GM19438 (cell line): Measurements from ENCODE around the gene DOCK1.

Experiments used
- ATAC-seq: cut with Tn5 transposase; IDR thresholded peaks from one replicate; pipeline ENCODE4 v1.9.1; 2021; ENCODE audit warnings: low read depth; ENCODE audit not compliant: unreplicated experiment

Gene DOCK1

DNA sequence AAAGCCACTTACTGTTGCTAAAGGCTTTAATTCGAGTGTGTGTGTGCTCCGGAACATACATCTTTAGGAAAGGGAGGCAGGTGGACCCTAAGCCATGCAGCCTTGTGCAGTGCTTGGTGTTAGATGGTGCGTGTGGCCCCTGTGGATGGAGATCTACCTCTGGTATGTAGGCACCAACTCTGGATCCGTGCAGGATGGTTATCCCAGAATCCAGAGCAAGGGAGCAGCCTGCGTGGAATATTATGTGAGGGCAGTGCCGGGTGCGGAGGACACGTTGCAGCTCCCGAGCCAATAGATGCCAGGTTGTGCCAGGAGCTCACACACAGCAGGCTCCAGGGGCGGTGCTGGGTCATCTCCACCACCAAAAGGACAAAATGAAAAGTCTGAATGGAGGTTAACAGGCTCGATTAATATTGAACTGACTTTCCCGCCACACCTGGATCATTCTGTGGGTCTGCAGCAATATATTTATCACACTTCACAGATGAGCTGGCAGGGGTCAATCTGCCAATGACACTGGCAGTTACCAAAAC, 500.9 kb downstream of the DOCK1 start:
- ATAC-seq, result no peak

DNA sequence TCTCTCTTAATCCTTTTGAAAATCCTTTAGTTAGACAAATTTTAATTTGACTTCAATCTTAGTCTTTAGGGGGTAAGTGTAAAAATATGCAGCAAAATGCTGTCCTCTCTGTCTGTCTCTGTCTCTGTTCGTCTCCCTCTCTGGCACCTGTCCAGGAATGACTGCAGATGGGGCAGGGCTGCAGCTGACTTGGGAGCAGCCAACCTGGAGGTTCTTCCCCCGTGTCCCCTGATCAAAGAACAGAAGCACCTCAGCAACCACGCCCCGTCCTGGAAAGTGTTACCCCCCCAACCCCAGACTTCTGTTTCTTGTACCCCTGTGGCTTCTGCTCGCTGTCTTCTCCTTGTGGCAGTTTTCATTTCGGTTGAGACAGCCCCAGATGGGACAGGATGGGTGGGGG, 502.3 kb downstream of the DOCK1 start:
- no peak for ATAC-seq

DNA sequence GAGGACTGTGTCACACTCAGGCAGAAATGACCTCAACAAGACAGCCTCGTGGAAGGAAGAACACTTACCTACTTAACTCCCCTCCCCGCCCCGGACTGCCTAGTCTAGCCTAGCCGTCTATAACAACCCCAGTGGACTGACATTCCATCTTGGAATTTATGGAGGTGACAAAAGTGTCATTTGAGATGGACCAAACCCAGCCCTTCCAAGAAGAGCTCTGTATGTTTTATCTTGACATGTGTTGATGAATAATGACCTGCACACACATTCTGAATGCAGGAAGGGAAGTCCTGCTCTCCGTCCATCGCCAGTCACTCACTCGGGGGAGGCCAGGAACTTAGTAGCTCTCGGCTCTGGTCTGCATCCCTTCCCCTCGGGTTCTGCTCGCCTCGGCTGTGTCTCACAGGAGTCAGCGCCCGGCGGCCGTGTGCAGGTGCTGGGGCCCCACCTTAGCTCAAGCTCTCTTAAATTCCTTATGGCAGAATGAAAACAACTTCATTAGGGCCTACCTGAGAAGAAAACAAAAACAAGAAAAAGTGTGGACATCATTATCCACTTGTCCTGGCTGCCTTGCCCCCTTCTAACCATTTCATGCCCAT, 503.0 kb downstream of the DOCK1 start:
- ATAC-seq, result no peak

DNA sequence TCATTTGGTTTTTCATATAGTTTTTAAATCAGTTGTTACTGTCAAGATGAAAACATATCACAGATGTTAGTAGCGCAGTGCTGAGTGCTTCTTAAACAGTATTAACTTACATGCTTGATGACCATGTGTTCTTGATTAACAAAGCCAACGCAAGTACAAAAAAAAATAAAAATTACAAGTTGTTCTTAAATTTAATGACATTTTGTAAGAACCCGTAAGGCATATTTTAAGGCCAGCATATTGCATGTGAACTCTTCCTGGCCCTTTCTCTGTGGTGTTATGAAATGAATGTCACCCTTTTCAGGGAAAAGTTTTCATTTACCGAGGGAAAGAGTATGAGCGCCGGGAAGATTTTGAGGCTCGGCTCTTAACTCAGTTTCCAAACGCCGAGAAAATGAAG, 503.5 kb downstream of the DOCK1 start:
- no peak for ATAC-seq

DNA sequence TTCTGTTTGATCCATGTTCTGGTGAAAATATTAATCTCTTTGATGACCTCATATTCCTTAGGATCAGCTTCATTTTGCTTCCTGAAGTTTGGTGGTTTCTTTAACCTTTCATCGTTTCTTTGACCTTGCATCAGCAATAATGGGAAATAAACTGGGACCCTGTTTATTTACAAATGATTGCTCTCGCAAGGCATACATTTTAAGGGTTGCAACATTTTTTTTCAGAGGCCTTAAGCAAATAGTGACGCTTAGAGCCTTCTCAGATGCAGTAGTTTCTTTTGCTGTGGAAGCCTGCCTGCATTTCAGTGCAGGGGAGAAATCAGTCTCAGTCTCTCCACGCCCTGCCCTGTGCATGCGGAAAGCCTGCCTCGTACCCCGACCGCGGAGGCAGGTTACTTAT, 504.8 kb downstream of the DOCK1 start:
- no peak for ATAC-seq

DNA sequence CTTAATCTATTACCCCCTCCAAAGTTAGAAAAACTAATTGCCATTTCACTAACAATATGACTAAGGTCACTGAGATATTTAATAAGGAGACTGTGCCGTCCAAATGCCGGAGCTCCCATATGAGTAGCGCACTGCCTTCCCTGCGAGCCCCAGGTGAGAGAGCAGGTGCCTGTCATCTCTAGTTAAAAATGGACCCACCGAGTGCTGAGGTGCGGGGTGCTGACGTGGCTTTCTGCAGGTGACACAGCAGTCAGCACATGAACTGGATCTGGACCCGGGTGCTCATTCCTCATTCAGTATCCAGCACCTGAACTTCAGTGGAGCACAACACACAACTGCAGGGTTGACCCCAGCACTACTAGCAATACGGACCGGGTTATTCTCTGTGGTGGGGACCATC, 505.8 kb downstream of the DOCK1 start:
- ATAC-seq, result no peak

DNA sequence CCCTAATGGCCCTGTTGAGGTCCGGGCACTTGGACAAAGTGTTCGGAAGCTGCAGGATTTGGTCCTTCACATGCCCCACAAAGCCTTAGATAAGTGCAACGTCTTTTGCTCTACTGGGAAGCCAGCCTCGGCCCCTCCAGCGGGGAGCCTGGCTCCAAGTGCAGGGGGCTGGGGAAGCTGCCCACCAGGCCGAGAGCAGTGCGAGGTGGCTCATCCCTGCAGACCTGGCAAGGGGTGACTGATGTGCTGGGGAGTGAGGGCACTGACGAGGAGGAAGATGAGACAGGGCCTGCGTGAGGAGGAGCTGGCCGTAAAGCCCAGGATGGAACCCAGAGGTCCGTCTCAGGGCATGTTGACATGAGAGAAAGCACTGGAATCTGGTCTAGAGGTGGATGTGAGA, 508.1 kb downstream of the DOCK1 start:
- ATAC-seq, result no peak

DNA sequence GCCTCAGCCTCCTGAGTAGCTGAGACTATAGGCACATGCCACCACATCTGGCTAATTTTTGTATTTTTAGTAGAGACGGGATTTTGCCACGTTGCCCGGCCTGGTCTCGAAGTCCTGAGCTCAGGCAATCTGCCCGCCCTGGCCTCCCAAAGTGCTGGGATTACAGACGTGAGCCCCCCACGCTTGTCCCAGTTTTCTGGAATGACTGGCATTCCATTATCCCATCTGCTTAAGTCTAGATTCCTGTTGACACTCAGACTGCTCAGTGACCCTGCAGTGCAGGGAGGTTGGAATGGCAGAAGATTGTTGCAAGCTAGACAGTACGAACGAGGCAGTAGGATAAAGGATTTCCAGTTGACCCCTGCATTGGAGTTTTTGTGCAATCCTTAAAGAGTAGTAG, 508.8 kb downstream of the DOCK1 start:
- ATAC-seq, result no peak

DNA sequence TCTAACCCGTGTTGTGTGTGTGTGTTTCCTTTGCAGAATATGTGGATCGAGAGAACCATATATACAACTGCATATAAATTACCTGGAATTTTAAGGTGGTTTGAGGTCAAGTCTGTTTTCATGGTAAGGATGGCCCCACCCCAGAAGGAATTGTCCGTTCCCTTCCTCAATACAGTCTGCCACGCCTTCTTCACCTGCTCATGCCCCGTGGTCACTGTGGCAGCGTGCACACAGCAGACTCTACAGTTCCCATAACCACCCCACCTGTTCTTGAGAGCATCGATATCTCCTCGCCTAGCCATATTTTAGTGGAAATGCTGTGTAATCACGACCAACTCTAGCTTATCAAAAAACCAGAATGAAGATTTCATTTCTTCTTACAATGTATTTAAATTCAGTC, 509.9 kb downstream of the DOCK1 start:
- no peak for ATAC-seq

DNA sequence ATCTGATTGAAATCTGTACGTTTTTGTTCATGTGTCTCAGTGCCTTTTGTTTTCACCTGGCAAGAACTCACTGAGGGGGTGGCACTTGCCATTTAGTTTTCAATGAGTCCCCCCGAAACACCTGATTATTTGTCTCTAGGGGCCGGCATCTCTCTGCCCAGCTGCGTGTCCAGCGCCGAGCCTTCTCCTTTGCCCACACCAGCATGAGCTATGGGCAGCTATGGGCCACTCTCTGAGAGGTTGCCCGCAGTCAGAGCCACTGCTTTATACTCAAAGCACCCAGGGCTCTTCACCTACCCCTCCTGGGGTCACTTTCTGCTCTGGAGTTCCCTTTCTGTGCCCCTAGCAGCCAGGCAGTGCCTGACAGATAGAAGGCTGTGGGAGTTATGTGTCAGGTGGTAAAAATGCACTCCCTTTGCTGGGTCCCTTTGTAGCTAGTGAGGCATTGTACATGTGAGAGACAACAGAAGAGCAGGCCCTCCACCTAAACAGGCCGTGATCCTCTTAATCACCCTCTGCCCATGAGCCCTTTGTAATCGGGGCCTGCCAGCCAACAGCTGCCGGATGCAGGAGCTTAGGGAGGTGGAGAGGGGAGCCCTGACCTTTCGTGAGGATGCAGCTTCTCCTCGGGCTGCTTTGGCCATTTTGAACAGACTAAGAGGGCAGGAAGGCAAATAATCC, 510.8 kb downstream of the DOCK1 start:
- no peak for ATAC-seq

DNA sequence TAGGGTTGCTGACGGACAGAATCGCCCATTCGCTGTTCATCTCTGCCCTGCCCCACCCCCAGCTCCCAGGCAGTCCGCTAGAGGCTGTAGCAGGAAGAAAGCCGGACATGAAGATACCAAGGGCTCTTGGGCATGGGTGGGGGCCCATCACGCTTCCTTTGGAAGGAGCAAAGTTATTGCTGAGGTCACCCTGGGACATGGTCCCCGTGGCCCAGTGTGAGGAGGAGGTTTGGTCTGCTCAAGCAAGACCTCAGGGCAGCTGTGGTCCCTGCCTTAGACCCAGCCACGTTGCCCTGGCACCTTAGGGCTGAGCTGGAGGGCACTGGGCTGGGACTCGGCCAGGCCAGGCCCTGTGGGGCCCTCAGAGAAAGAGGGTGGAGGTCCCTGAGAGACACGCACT, 511.8 kb downstream of the DOCK1 start:
- no peak for ATAC-seq

DNA sequence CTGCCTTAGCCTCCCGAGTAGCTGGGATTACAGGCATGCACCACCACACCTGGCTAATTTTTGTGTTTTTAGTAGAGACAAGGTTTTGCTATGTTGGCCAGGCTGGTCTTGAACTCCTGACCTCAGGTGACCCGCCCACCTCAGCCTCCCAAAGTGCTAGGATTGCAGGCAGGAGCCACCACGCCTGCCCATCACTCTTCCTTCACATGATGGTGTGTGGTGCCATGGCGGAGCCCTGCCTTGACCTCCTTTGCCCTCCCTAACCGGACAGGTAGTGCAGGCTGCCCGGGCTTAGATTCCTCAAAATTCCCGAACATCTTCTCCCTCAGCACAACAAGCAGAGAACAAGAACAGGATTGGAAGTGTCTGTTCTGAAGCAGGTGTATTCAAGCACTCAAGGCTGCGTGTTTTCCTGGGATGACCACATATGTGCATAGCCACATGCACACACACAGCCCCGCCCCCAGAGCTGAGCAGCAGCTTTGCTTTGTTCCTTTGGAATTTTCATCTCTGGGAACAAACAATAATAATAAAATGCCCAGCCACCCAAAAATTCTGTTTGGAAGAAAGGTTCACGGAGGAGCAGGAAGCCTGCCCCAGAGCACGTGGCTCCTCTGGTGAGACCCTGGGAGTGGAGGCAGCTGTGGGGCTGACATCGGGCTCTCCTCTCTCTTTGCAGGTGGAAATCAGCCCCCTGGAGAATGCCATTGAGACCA, 512.6 kb downstream of the DOCK1 start:
- no peak for ATAC-seq

DNA sequence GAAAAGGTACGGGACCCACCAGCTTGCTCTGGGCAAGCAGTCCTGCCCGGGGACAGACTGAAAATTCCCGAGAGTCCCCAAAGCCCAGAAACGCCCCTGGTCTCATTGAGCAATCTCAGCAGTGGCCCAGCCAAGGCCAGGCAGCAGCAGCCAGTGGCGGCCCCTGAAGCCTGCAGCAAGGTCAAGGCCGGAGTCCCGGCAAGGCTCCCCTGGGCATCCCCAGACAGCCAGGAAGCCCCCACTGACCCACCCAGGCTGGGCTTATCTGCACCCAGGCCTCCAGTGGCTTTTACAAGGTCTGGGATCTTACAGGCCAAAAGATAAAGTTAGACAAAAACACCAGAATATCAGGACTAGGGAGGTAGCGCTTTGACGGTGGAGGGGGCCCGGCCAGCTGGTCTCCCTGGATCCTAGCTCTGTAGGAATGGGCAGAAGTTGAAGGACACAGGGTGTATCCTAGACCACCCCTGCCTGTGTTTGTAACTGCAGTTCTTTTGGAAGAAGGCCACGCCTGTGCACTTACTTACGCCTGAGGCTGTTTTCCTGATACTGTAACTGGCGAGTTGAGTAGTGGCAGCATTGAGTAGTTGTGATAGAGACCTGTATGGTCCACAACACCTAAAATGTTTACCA, 513.4 kb downstream of the DOCK1 start:
- no peak for ATAC-seq

DNA sequence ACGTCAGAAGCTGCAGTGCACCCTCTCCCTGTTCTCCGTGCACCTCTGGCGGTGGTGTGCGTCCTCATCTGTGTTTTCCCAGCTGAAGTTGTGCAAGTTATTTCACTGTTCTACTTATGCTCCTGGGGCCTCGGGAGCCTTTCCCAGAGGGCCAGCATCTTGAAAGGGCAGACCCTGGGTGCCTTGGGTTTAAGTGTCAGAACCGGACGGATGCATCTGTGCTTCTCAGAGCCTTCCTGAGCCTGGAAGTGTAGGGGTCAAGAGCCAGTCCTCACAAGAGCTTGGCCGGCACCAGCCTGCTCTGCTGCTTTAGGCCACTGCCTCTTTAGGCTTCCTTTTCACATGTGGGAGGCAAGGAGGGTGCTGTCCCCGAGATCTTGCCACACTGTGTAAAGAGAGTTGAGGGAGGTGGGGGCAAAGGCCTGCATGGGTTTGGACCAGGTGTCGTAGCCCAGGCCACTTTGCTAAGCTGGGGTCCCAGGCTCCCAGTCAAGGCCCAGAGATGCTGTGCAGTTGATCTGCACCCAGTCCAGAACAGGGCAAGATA, 515.0 kb downstream of the DOCK1 start:
- ATAC-seq, result no peak

DNA sequence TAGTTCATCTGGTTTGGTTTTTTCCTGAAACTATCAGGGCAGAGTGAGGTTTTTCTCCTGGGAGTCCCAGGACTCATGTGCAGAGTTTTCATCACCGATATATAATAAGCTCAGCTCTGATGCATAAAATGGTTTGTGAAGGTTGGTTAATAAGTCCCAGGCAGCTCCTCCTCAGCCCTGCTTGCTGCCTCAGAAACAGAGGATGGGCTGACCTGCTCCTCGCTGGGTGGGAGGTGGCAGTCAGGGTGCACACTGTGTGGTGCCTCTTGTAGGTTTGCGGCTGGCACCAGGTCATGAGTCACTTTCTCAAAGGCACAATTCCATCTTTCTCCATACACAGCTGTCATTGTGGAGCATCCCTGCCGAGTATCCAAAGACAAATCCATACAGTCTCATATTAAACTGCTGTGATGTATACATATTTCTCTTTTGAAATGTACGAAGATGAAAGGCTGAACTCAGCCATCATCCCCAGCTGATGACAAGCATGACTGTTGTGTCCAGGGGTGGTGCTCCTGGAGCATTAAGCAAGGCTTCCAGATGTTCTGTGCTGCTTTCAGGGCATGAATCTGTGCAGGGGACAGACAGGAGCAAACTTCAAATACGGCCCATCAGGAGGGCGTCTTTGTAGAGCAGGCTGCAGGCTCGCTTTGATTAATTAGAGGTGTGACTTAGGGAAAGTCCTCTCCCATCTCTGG, 518.1 kb downstream of the DOCK1 start:
- no peak for ATAC-seq

DNA sequence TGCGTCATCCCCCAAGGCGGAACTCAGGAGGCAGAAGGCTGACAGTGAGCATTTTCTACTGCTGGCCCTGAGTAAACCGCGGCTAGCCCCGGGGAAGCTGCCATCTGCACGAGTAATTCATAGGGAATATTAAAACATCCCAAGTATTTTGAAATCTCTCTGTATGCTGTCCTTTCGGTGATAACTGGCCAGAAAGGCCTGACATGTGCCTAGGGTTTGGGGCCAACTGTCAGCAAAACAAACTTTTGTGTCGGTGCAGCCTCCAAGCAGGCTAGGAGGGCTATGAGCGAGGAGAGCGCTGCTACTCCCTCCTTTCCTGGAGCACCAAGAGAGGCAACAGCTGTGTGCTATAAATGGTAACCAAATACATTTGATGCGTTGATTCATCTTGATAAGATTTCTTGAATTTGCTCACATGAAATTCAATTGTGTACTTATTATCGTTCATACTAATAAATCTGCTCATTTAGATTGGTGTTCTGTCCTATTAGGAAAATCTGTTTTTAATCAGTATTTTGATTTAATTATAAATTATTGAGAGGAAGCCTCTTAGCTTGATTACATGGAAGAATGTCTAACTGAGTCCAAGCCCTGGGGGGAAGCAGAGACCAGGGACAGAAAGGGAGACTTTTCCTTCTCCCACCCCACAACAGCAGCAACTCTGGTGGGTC, 519.5 kb downstream of the DOCK1 start:
- ATAC-seq, result no peak

DNA sequence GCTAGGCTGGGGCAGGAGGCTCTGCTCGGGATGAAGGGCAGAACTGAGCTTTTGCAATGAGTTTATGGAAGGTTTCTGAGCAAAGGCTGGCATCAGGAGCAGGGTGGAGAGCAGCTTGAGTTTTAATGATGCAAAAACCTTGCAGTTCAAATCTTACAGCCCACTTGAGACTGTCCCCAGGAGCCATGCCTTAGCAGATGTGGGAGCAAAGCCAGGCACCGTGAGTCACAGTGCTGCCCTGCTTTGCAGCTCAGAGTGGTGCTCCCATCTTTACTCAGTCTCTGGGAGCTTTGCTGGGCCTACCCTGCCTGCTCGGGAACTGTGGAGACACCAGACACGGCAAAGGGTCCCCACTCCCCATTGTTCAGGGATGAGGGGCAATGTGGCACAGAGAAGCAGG, 521.5 kb downstream of the DOCK1 start:
- no peak for ATAC-seq

DNA sequence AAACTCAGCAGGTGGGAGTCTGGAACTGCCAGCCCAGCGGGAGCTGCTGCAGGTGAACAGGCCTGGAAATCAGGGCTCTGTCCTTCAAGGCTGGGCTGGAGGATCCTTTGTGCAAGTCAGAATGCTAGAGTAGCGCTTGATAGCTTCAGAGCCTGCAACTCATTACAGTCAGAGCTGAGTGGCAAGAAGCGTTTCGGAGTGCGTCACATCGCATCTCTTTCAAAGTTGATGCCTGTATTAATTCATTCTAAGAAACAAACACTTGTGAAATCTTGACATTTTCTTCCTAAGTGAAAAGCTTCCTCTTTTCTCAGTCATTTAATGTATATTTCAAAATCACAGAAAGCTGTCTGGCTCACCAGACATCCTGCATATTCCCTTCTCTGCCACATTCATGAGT, 522.7 kb downstream of the DOCK1 start:
- no peak for ATAC-seq

DNA sequence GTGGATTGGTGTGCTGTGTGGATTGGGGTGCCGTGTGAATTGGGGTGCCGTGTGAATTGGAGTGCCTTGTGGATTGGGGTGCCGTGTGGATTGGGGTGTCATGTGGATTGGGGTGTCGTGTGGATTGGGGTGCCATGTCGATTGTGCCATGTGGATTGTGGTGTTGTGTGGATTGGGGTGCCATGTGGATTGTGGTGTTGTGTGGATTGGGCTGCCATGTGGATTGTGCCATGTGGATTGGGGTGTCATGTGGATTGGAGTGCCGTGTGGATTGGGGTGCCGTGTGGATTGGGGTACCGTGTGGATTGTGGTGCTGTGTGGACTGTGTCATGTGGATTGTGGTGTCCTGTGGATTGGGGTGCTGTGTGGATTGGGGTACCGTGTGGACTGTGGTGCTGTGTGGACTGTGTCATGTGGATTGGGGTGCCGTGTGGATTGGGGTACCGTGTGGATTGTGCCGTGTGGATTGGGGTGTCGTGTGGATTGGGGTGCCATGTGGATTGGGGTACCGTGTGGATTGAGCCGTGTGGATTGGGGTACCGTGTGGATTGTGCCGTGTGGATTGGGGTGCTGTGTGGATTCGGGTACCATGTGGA, 523.3 kb downstream of the DOCK1 start:
- no peak for ATAC-seq
